Thyroid gland (tissue), 4 donors: Measurements from ENCODE around the gene NUDT3.

ENCODE experiments used
- POLR2A ChIP-seq, 2 donors: fragments of 450-650 bp; IDR thresholded peaks; one replicate each; pipeline ENCODE4 v1.6.1; 2017; ENCODE audit warnings: antibody characterized with exemption in 2 of 2, mild to moderate bottlenecking in 2 of 2, moderate library complexity in 1 of 2
- TF ChIP-seq, protein P1 (sequence below), 6 experiments: fragments of 200-600 bp in 3 of 6; fragments of 450-650 bp in 3 of 6; sonication (generic) in 3 of 6; IDR thresholded peaks; one replicate each; pipeline ENCODE4 v1.5.1; 2016 to 2019; ENCODE audit warnings: antibody characterized with exemption in 6 of 6, mild to moderate bottlenecking in 2 of 6, inconsistent platforms in 1 of 6, moderate library complexity in 1 of 6

DNA sequence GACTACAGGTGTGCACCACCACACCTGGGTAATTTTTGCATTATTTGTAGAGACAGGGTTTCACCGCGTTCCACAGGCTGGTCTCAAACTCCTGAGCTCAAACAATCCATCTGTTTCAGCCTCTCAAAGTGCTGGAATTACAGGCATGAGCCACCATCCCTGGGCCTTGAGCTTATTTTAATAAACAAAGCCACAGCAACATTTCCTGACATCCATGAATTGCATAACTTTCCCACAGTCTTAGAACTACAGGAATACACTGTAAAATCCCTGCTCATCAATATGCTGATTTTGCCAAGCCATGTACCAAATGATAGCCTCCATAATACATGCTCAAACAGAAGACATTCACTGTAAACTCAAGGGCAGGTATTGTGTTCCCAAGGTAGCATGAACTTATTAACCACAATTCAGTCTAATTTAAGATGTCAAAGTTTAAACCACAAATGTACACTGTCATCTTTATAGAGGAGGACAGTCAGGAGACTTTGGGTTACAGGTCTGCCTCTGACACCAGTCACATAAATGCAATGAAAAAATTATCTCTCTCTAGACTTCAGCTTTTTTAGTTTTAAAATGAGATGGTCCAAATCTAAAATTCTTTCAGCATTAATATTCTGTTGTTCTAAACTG lies 40.0 kb downstream of the NUDT3 start:
- TF ChIP-seq, protein P1, sequence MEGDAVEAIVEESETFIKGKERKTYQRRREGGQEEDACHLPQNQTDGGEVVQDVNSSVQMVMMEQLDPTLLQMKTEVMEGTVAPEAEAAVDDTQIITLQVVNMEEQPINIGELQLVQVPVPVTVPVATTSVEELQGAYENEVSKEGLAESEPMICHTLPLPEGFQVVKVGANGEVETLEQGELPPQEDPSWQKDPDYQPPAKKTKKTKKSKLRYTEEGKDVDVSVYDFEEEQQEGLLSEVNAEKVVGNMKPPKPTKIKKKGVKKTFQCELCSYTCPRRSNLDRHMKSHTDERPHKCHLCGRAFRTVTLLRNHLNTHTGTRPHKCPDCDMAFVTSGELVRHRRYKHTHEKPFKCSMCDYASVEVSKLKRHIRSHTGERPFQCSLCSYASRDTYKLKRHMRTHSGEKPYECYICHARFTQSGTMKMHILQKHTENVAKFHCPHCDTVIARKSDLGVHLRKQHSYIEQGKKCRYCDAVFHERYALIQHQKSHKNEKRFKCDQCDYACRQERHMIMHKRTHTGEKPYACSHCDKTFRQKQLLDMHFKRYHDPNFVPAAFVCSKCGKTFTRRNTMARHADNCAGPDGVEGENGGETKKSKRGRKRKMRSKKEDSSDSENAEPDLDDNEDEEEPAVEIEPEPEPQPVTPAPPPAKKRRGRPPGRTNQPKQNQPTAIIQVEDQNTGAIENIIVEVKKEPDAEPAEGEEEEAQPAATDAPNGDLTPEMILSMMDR (IDR thresholded peaks at IDR 0.05): no peak
- peak in 1 of 2 donors; percentile 14 for TF ChIP-seq POLR2A (IDR thresholded peaks at IDR 0.05)
